Measurements from ENCODE around the gene MAN2A1.

DNA sequence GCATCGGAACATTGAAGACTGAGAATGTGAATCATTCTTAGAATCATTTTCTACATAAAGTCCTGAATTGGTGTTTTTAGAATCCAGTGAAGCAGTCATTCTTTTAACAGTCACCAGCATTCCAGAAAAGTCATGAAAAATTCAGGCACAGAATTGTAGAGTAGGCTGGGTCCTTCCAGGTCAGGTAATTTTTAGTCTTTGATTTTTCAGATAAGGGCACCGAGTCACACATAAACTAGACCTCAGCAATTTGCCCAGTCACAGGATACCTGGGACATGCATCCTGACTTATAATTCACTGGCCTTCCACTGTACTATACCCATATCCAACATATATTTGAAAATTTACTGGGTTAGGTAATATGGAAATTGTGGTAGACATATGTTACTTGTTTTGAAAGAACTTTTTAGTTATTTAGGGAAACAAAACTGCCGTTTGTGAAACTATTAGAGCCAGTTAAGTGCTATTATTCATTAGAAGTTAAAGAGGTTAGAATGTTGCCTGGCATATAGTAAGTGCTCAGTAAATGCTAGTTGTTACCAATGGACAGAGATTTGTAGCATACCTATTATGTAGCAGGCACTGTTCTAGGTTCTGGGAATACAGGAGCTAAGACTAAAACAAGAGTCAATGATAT, 10.9 kb downstream of the MAN2A1 start:
- TF ChIP-seq CTCF (IDR thresholded peaks at IDR 0.05) (no peak), EP300 (IDR thresholded peaks at IDR 0.05) (no peak), POLR2A (IDR thresholded peaks at IDR 0.05; ENCODE audit: low read length) (no peak), CEBPB (IDR thresholded peaks at IDR 0.05) (no peak), RFX5 (IDR thresholded peaks at IDR 0.05) (no peak), RAD21 (conservative IDR thresholded peaks at IDR 0.05 in 1 of 2, IDR thresholded peaks at IDR 0.05 in 1 of 2) (no peak), KDM1A (IDR thresholded peaks at IDR 0.05; ENCODE audit: low read depth) (no peak), RARB (CRISPR knock-in tag; IDR thresholded peaks at IDR 0.05) (no peak), BHLHE40 (IDR thresholded peaks at IDR 0.05; ENCODE audit: low read depth, low read length) (no peak), NR3C1 (IDR thresholded peaks at IDR 0.05) (no peak), PBX3 (IDR thresholded peaks at IDR 0.05) (no peak), HOXA7 (CRISPR knock-in tag; IDR thresholded peaks at IDR 0.05) (no peak), ELK1 (IDR thresholded peaks at IDR 0.05; ENCODE audit: low read depth, low read length) (no peak)
- TF ChIP-seq, protein P1, sequence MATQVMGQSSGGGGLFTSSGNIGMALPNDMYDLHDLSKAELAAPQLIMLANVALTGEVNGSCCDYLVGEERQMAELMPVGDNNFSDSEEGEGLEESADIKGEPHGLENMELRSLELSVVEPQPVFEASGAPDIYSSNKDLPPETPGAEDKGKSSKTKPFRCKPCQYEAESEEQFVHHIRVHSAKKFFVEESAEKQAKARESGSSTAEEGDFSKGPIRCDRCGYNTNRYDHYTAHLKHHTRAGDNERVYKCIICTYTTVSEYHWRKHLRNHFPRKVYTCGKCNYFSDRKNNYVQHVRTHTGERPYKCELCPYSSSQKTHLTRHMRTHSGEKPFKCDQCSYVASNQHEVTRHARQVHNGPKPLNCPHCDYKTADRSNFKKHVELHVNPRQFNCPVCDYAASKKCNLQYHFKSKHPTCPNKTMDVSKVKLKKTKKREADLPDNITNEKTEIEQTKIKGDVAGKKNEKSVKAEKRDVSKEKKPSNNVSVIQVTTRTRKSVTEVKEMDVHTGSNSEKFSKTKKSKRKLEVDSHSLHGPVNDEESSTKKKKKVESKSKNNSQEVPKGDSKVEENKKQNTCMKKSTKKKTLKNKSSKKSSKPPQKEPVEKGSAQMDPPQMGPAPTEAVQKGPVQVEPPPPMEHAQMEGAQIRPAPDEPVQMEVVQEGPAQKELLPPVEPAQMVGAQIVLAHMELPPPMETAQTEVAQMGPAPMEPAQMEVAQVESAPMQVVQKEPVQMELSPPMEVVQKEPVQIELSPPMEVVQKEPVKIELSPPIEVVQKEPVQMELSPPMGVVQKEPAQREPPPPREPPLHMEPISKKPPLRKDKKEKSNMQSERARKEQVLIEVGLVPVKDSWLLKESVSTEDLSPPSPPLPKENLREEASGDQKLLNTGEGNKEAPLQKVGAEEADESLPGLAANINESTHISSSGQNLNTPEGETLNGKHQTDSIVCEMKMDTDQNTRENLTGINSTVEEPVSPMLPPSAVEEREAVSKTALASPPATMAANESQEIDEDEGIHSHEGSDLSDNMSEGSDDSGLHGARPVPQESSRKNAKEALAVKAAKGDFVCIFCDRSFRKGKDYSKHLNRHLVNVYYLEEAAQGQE (IDR thresholded peaks at IDR 0.05), result no peak
